GM21619 (cell line): Measurements from ENCODE around the gene GANAB.
"Not testable (repeated sequence)": the region's sequence is repeated elsewhere in the genome, so short reads cannot be mapped to it uniquely, and the experiment has no call there.

Experiments
- ATAC-seq: cut with Tn5 transposase; IDR thresholded peaks from one replicate; pipeline ENCODE4 v1.9.1; 2021; ENCODE audit not compliant: unreplicated experiment

GANAB gene

GRCh38 chr11:62645946-62646824, at the start of gene GANAB:
Gene GANAB (minus strand): TSS chr11:62646613. CDS start chr11:62646599, 14 bp downstream.
- peak; percentile 93 for ATAC-seq

DNA sequence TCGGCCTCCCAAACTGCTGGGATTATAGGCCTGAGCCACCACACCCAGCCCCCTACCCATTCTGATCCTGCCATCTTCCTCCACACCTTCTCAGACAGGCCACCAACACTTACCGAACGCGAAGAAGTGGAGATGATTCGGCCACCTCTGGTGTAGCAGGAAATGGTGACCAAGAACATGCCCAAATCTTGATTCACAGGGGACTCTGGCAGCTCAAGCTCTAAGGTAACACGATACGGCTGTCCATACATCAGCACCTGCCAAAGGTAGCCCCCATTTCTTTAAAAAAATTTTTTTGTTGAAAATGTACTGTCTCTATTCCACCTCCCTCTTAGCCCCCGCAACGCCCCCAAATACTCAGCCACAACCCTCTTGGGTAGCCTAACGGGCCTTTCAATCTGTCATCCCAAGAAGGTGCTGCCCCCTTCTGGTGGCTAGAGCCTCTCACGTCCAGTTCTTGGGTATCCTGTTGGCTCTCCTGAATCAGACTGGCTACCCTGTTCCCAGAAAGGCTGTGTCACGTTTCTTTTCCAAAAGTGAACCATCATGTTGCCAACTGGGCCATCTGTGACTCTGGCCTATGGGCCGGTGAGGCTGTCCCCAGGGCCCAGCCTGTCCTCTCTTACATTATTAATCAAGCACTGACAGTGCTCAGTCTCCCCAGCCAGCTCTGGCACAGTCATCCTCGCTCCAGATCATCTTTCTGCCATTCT, 48.2 kb upstream of the GANAB start:
- ATAC-seq = no peak

- not testable (repeated sequence) for ATAC-seq
These were observed 47.2 kb upstream of the GANAB start for GRCh38 chr11:62693624-62694023.

- ATAC-seq = no peak
These were observed 43.2 kb upstream of the GANAB start, which contains the start of gene LRRN4CL for GRCh38 chr11:62689421-62690183. Gene LRRN4CL (minus strand): TSS chr11:62689530. CDS start chr11:62688508, 1,022 bp downstream.

- ATAC-seq = no peak
These were observed 42.1 kb upstream of the GANAB start for GRCh38 chr11:62688491-62688890.

DNA sequence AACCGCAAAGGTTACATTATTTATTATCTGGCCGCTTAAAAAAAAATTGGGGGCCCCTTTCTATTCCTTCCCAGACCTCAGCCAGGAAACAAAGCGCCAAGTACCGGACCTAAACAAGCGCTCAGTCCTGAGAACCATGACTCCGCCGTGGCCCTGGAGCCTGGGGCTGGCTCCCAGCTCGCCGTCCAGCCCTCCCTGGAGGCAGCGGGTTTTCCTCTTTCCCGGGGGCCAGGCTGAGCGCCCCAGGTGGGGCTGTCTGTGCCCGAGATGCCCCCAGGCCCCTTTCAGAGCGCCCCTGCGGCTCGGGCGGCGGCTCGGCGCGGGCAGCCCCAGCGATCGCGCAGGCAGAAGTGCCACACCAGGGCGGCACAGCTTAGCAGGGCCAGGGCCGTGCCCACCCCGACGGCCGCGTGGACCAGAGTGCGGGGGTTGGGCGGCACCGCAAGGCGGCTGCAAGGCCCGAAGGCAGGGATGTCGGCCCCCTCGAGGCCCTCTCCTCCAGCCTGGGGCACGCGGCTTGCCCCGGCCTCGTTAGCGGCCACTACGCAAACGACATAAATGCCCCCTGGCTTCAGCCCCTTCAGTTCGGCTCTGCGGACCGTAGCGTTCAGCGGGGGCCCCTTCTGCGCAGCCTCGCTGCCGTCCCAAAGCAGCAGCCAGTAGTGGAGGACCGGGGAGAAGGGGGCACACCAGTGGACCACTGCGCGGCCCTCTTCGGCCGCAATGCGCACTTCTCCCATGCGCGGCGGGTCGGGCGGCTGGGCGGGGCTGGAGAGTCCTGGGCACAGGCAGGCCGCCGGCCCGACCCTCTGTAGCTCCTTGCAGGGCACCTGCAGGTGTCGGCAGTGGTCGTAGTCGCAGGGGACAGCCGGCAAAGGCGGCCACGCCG, 41.3 kb upstream of the GANAB start:
- ATAC-seq = no peak

- ATAC-seq = no peak
These were observed 36.1 kb upstream of the GANAB start for GRCh38 chr11:62682518-62682917.

- ATAC-seq = peak; percentile 56
These were observed 34.4 kb upstream of the GANAB start for GRCh38 chr11:62680825-62681240.

DNA sequence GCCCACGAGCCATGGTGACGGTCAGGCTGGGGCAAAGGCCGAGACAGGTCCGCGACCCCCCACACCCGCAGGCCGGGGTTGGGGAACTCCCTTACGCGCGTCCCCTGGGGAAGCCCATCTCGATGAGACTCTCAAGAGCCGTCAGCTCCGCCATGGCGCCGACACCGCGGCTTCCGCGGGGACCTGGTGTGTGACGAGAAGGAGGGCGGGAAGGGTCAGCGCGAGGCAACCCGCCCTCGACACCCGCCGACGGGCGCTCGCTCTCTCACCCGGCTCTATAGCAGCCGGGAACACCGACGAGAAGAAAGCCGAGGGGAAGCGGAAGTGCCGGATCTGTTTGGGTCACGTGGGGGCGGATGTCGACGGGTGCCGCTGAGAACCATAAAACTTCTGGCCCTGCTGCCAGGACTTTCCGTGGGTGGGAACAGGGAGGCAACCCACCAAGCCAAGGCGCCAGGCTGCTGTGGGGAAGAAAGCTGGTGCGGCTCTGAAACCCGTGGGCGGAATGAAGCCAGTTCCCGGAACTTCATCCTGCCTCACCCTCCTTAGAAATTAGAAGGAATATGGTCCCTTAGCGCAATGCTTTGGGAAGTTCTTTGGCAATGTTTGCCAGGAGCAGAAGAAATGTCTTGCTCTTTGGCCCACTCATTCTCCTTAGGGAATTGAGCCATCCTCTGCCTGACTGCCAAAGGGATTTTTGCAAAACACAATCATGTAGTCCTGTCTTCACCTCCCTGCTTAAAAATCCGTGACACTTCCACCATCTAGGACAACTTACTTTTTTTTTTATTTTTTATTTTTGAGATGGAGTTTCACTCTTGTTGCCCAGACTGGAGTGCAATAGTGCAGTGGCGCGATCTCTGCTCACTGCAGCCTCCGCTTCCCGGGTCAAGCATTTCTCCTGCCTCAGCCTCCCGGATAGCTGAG, 32.6 kb upstream of the GANAB start, which contains the start of gene UBXN1:
Gene UBXN1 (minus strand): TSS at position 304 of the 927 bp plus-strand sequence. CDS start 150 bp downstream, at position 154.
- ATAC-seq = peak; percentile 63

GRCh38 chr11:62678433-62678769, 32.0 kb upstream of the GANAB start:
- ATAC-seq = no peak

- ATAC-seq = no peak
These were observed 31.3 kb upstream of the GANAB start for GRCh38 chr11:62677714-62678113.

- no peak for ATAC-seq
These were observed 30.7 kb upstream of the GANAB start for GRCh38 chr11:62677156-62677555.

DNA sequence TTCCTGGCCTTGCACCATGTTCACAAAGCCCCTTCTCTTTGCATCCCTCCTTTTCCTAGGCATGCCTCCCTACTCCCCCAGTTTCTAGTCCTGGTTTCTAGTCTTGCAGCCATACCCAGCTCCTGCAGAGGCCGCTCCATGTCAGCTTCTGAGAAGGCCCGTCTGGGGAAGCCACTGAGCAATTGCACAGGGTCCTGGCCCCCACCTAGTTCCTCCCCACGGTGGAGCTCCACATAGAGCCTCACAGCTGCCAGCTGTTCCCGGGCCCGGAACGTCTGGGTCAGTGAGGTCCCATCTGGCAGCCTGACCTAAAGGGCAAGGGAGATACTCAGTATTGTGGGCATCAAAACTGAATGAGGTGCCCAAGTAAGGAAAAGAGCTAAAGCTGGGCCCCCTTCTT, 30.3 kb upstream of the GANAB start:
- ATAC-seq = no peak

DNA sequence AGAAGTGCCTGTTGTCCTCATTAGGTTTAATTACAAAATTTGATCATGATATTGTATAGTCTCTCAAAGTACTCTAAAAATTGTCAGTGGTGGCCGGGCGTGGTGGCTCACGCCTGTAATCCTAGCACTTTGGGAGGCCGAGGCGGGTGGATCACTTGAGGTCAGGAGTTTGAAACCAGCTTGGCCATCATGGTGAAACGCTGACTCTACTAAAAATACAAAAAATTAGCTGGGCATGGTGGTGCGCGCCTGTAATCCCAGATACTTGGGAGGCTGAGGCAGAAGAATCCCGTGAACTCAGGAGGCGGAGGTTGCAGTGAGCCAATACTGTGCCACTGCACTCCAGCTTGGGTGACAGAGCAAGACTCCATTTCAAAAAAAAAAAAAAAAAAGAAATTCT, 29.0 kb upstream of the GANAB start:
- not testable (repeated sequence) for ATAC-seq

GRCh38 chr11:62673196-62673525, 26.7 kb upstream of the GANAB start:
- ATAC-seq = no peak

DNA sequence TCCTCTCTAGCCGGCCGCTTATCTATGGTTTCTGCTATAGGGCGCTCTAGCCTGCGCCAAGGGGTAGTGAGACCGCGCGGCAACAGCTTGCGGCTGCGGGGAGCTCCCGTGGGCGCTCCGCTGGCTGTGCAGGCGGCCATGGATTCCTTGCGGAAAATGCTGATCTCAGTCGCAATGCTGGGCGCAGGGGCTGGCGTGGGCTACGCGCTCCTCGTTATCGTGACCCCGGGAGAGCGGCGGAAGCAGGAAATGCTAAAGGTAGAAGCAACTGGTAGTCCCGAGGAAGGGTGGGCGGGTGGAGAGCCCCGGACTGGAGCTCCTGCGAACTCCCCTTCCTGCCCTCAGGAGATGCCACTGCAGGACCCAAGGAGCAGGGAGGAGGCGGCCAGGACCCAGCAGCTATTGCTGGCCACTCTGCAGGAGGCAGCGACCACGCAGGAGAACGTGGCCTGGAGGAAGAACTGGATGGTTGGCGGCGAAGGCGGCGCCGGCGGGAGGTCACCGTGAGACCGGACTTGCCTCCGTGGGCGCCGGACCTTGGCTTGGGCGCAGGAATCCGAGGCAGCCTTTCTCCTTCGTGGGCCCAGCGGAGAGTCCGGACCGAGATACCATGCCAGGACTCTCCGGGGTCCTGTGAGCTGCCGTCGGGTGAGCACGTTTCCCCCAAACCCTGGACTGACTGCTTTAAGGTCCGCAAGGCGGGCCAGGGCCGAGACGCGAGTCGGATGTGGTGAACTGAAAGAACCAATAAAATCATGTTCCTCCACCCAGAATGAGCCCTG, 25.4 kb upstream of the GANAB start, which contains the start of the genes LBHD1 and UQCC3:
Gene LBHD1 (minus strand): TSS at position 660 of the 782 bp plus-strand sequence. CDS start 2,236 bp downstream, outside the sequence.
Gene UQCC3 (plus strand): TSS at position 66 of the 782 bp plus-strand sequence. CDS start 73 bp downstream, at position 139.
- ATAC-seq = peak; percentile 49

DNA sequence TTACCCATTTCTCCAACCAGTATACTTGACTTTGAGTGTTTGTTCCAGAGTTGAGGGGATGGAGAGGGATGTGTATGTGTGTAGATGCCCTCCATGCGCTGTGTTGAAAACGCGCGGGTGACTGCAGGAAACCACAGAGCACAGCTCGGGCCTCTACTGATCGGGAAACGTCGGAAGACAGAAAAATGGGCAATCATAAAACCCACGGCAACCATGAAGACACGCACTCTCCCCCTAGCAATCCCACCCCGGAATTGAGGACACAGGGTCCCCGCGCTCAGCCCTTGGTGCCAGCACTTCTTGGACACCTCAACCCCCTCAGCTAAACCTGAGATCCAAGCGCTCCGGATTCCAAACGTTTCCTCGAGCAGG, 24.8 kb upstream of the GANAB start:
- ATAC-seq = no peak

DNA sequence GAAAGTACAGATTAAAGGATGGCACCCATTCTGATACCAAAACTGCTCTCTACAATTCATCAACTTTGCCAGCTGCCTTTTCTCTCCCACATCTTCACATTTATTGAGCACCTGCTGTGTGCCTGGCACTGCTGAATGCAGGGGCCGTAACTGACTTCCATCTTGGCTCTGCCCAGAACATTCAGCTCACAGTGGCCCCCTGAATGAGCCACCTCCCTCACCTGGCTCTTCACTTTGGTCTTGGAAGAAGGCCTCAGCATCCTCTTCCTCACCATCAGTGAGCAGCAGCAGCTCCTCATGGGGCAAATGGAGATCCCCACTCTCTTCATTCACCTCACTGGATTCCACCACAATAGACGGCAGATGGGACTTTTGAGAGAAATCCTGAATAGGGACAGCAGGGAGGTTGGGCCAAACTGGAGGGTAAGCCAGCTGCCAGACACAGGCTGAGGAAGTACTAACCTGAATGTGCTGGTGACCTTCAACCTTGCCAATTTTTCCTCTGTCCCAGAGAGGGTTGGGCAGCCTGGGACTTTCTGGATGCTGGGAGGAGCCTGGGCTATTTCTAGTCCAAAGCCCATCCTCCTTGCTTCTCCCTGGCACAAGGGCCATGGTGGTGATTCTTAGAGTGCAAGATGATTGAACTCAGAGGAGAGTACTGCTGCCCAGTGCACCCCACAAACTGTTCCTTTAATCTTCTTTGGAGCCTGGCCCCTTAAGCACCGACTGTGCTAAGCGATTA, 23.2 kb upstream of the GANAB start:
- ATAC-seq = no peak
